ENCODE data around the gene RPGRIP1. TPM values are rescaled to one million over a fixed set of nuclear protein-coding genes. Genes with fewer than 3 reads are reported as not detected.

RPGRIP1 gene
- total RNA-seq, 6 donors from 2014 or later: 0.15 to 1.0 (median 0.34) TPM; not detected in 1

GRCh38 chr14:21263284-21264024 is 16.4 kb upstream of the RPGRIP1 start:
- 24 to 33% methylated on average over 5 of the region's 5 CpGs for WGBS, 2 donors
- Histone ChIP-seq H3K4me1 (peaks cover 59 to 84% (median 72%) of the 10 kb centered on the region in 4 donors), H3K27me3 (no peaks in the 10 kb centered on the region), H3K9me3 (no peaks in the 10 kb centered on the region), H3K36me3 (peaks cover 12 to 76% (median 37%) of the 10 kb centered on the region in 4 donors), H3K27ac (peak overlapping the region in 1 of 4 donors; percentile 21), H3K4me3 (peak overlapping the region in 1 of 4 donors; percentile 10)
- DNase-seq (no peak), ATAC-seq (ENCODE audit: low FRiP score in 2 of 2) (peak in 1 of 2 donors; percentile 47)
- no peak for TF ChIP-seq POLR2AphosphoS5 (IDR thresholded peaks at IDR 0.05)
- TF ChIP-seq POLR2A (IDR thresholded peaks at IDR 0.05): no peak
- no peak for TF ChIP-seq EP300 (IDR thresholded peaks at IDR 0.05)
- TF ChIP-seq CTCF (IDR thresholded peaks at IDR 0.05): no peak

DNA sequence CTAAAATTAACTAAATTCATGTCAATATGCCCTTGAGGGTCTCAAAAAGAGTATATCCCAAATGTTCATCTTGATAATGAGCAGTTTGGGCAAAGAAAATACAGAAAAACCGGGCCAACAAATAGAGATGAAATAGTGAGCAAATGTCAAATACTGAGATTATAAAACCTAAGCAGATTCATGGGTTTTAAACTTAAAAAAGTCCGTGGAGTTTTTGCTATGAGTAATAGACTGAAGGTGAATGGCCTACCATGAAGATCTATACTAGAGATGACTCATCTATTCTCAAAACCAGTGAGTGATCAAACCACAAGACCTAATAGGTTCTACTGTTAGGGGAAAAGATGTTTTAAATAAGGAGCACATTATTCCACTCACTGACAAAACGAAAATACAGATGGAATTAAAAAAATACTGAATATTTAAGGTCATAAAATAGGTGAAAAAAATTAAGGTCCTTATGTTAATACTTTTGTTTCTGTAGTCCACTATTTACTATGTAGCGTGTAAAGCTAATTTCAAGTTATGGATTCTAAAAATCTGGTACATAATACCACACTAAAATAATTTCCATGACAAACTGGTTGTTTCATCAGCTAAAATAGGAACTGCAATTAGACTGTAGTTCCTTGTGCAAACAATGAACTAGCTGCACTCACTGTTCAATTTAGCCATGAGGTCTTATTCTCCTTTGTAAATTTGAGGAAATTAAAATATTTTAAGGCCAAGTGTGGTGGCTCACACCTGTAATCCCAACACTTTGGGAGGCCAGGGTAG is 15.7 kb upstream of the RPGRIP1 start:
- Histone ChIP-seq H3K4me1 (peaks cover 51 to 76% (median 64%) of the 10 kb centered on the region in 4 donors), H3K9me3 (no peaks in the 10 kb centered on the region), H3K4me3 (peak overlapping the region in 1 of 4 donors; percentile 10), H3K27me3 (no peaks in the 10 kb centered on the region), H3K36me3 (peaks cover 12 to 68% (median 34%) of the 10 kb centered on the region in 4 donors), H3K27ac (peak overlapping the region in 2 of 4 donors; percentile 21 to 41)
- peak in 1 of 2 donors; percentile 67 for ATAC-seq (ENCODE audit: low FRiP score in 2 of 2)
- DNase-seq: no peak
- 40 to 45% methylated on average over 4 of the region's 4 CpGs for WGBS, 2 donors
- TF ChIP-seq EP300 (IDR thresholded peaks at IDR 0.05) (no peak), CTCF (IDR thresholded peaks at IDR 0.05) (no peak), POLR2A (IDR thresholded peaks at IDR 0.05) (no peak), POLR2AphosphoS5 (IDR thresholded peaks at IDR 0.05) (no peak)

GRCh38 chr14:21267431-21267845 is 12.4 kb upstream of the RPGRIP1 start:
- WGBS, 2 donors: 3% methylated on average over 10 of the region's 10 CpGs
- no peak for DNase-seq
- H3K4me3 ChIP-seq: peak overlapping the region; percentile 58 to 91 (median 68)
- no peak for ATAC-seq (ENCODE audit: low FRiP score in 2 of 2)
- peak overlapping the region; percentile 93 to 96 (median 96) for H3K27ac ChIP-seq
- H3K4me1 ChIP-seq: peaks cover 42 to 64% (median 49%) of the 10 kb centered on the region in 4 donors
- no peaks in the 10 kb centered on the region for H3K27me3 ChIP-seq
- no peaks in the 10 kb centered on the region for H3K9me3 ChIP-seq
- H3K36me3 ChIP-seq: peaks cover 1 to 39% (median 12%) of the 10 kb centered on the region in 4 donors
- no peak for TF ChIP-seq POLR2A (IDR thresholded peaks at IDR 0.05)
- TF ChIP-seq EP300 (IDR thresholded peaks at IDR 0.05): no peak
- TF ChIP-seq POLR2AphosphoS5 (IDR thresholded peaks at IDR 0.05): no peak
- TF ChIP-seq CTCF (IDR thresholded peaks at IDR 0.05): no peak

- TF ChIP-seq EP300 (IDR thresholded peaks at IDR 0.05) (peak in 1 of 4 donors; percentile 26), CTCF (IDR thresholded peaks at IDR 0.05) (no peak)
- Histone ChIP-seq H3K27ac (peak overlapping the region; percentile 93 to 96 (median 96)), H3K4me1 (peaks cover 36 to 58% (median 44%) of the 10 kb centered on the region in 4 donors), H3K36me3 (peaks cover 0 to 32% (median 8%) of the 10 kb centered on the region in 4 donors), H3K9me3 (no peaks in the 10 kb centered on the region), H3K4me3 (peak overlapping the region; percentile 58 to 91 (median 68)), H3K27me3 (no peaks in the 10 kb centered on the region)
- DNase-seq (peak in 1 of 2 donors; percentile 26), ATAC-seq (ENCODE audit: low FRiP score in 2 of 2) (no peak)
- WGBS, 2 donors: 2 to 4% methylated on average over 16 of the region's 16 CpGs
These were observed 11.8 kb upstream of the RPGRIP1 start for GRCh38 chr14:21267886-21268616.
